A549 (cell line): Measurements from ENCODE around the gene NDEL1. TPM values are rescaled to one million over a fixed set of nuclear protein-coding genes. Genes with fewer than 3 reads are reported as not detected.

Source experiments
- ATAC-seq, 2 experiments: fragments of 200-7000 bp in 1 of 2; fragments of >200 bp in 1 of 2; cut with Nextera tagmentation in 1 of 2; cut with Tn5 transposase in 1 of 2; 3 replicates each; pipeline versions ENCODE4 v1.8.0 to v1.9.1; 2018 to 2020; ENCODE audit warnings: mild to moderate bottlenecking in 1 of 2, moderate library complexity in 1 of 2
- CTCF ChIA-PET: fragments of 300-600 bp; sonication (Branson Sonifier 250); formaldehyde crosslinking; extraction: SDS; loops from one replicate; lab custom pipeline; 2021; ENCODE audit warnings: antibody characterized with exemption, inconsistent platforms; lab: Yijun Ruan, JAX
- POLR2A ChIA-PET: fragments of 350-600 bp; formaldehyde crosslinking; extraction: SDS; loops from one replicate; lab custom pipeline; 2021; ENCODE audit warnings: antibody characterized with exemption, inconsistent platforms; lab: Yijun Ruan, JAX
- DNase-seq, 2 experiments: peaks; one replicate each; pipeline versions ENCODE4 v3.0.0 to v3.0.0-alpha.2; 2011 to 2016; ENCODE audit warnings: low read depth in 1 of 2, low spot score in 1 of 2
- FAIRE-seq: peaks from 2 replicates; lab custom pipeline; 2011; peaks lifted over from hg19 to GRCh38; lab: Jason Lieb, UNC
- H3K27ac ChIP-seq, 2 experiments: fragments of >200 bp; sonication (Bioruptor Twin); formaldehyde crosslinking; 3 replicates each; pipeline ENCODE4 v1.5.1; 2016 to 2017
- H3K4me1 ChIP-seq: fragments of >200 bp; sonication (Bioruptor Twin); formaldehyde crosslinking; 3 replicates; pipeline ENCODE4 v1.6.1; 2016
- H3K4me2 ChIP-seq: fragments of >200 bp; sonication (Bioruptor Twin); formaldehyde crosslinking; 3 replicates; pipeline ENCODE4 v1.6.1; 2016
- H3K4me3 ChIP-seq: fragments of >200 bp; sonication (Bioruptor Twin); formaldehyde crosslinking; 3 replicates; pipeline ENCODE4 v1.5.1; 2016
- H3K9me3 ChIP-seq: fragments of >200 bp; sonication (Bioruptor Twin); formaldehyde crosslinking; 3 replicates; pipeline ENCODE4 v1.6.1; 2016
- ATOH8 ChIP-seq: fragments of 250-450 bp; sonication (Bioruptor Pico); IDR thresholded peaks from 2 replicates; pipeline ENCODE4 v1.5.0; 2020; ENCODE audit warnings: low read depth, mild to moderate bottlenecking, moderate library complexity
- BCL3 ChIP-seq: fragments of >200 bp; sonication (Bioruptor Twin); formaldehyde crosslinking; IDR thresholded peaks from 3 replicates; pipeline ENCODE4 v1.6.1; 2016
- CEBPB ChIP-seq, 2 experiments: fragments of >200 bp in 1 of 2; sonication (Bioruptor Twin) in 1 of 2; formaldehyde crosslinking in 1 of 2; IDR thresholded peaks; 2 replicates each; pipeline ENCODE4 v1.6.1; 2012 to 2016
- CHD4 ChIP-seq: fragments of 200-600 bp; sonication (generic); IDR thresholded peaks from 2 replicates; pipeline ENCODE4 v1.6.1; 2016; ENCODE audit warnings: antibody characterized with exemption, mild to moderate bottlenecking, borderline replicate concordance
- CTCF ChIP-seq: fragments of >200 bp; sonication (Bioruptor Twin); formaldehyde crosslinking; IDR thresholded peaks from 3 replicates; pipeline ENCODE4 v1.5.1; 2016
- E2F6 ChIP-seq: IDR thresholded peaks from 2 replicates; pipeline ENCODE4 v1.6.1; 2012; ENCODE audit warnings: low read depth, borderline replicate concordance
- EP300 ChIP-seq, 2 experiments: fragments of >200 bp; sonication (Bioruptor Twin); formaldehyde crosslinking; IDR thresholded peaks; 2 replicates in 1 of 2; 3 replicates in 1 of 2; pipeline ENCODE4 v1.6.1; 2016 to 2017
- FOSB ChIP-seq: fragments of 250-450 bp; sonication (Bioruptor Pico); IDR thresholded peaks from 2 replicates; pipeline ENCODE4 v1.5.0; 2020; ENCODE audit warnings: mild to moderate bottlenecking, moderate library complexity
- FOSL2 ChIP-seq, 2 experiments: fragments of 450-650 bp in 1 of 2; fragments of >200 bp in 1 of 2; sonication (Bioruptor Twin) in 1 of 2; formaldehyde crosslinking; IDR thresholded peaks; 2 replicates each; pipeline versions ENCODE4 v1.5.0 to v1.6.1; 2016 to 2020; ENCODE audit warnings: mild to moderate bottlenecking in 1 of 2, moderate library complexity in 1 of 2
- HES2 ChIP-seq: fragments of >200 bp; sonication (Bioruptor Twin); formaldehyde crosslinking; IDR thresholded peaks from 2 replicates; pipeline ENCODE4 v1.6.1; 2016
- HEYL ChIP-seq: fragments of 250-450 bp; sonication (Bioruptor Pico); IDR thresholded peaks from 2 replicates; pipeline ENCODE4 v1.8.0; 2021; ENCODE audit warnings: mild to moderate bottlenecking, moderate library complexity
- HOXB5 ChIP-seq: fragments of 250-450 bp; sonication (Bioruptor Pico); IDR thresholded peaks from 2 replicates; pipeline ENCODE4 v1.5.0; 2020; ENCODE audit warnings: mild to moderate bottlenecking, moderate library complexity
- JUN ChIP-seq, 2 experiments: fragments of >200 bp; sonication (Bioruptor Twin); formaldehyde crosslinking; IDR thresholded peaks; 2 replicates in 1 of 2; 3 replicates in 1 of 2; pipeline ENCODE4 v1.6.1; 2016 to 2017
- JUNB ChIP-seq: fragments of >200 bp; sonication (Bioruptor Twin); formaldehyde crosslinking; IDR thresholded peaks from 2 replicates; pipeline ENCODE4 v1.6.1; 2016
- MAFK ChIP-seq: fragments of 450-650 bp; IDR thresholded peaks from 2 replicates; pipeline ENCODE4 v1.6.1; 2014; ENCODE audit not compliant: partially characterized antibody
- MYC ChIP-seq: IDR thresholded peaks from 2 replicates; pipeline ENCODE4 v1.6.1; 2012; ENCODE audit warnings: mild to moderate bottlenecking, inconsistent platforms, low read length, improper control_type of control experiment, borderline replicate concordance
- NPAS2 ChIP-seq: fragments of 250-450 bp; sonication (Bioruptor Pico); IDR thresholded peaks from 2 replicates; pipeline ENCODE4 v1.8.0; 2022; ENCODE audit warnings: mild to moderate bottlenecking, moderate library complexity, borderline replicate concordance
- PHF8 ChIP-seq: fragments of 200-600 bp; sonication (generic); IDR thresholded peaks from 2 replicates; pipeline ENCODE4 v1.6.1; 2016; ENCODE audit warnings: low read depth, mild to moderate bottlenecking, antibody characterized with exemption, moderate library complexity, borderline replicate concordance
- POLR2A ChIP-seq: IDR thresholded peaks from 2 replicates; pipeline ENCODE4 v1.6.1; 2012; ENCODE audit warnings: mild to moderate bottlenecking, low read length
- POLR2AphosphoS2 ChIP-seq: conservative IDR thresholded peaks from 2 replicates; pipeline ENCODE4 v1.6.1; 2012; ENCODE audit warnings: low read length, improper control_type of control experiment, inconsistent platforms
- RARB ChIP-seq: fragments of 250-450 bp; sonication (Bioruptor Pico); IDR thresholded peaks from 2 replicates; pipeline ENCODE4 v1.8.0; 2021; ENCODE audit warnings: mild to moderate bottlenecking, moderate library complexity
- REST ChIP-seq: fragments of 200-600 bp; sonication (generic); IDR thresholded peaks from 2 replicates; pipeline ENCODE4 v1.6.1; 2016; ENCODE audit warnings: antibody characterized with exemption, mild to moderate bottlenecking, moderate library complexity
- RNF2 ChIP-seq: fragments of 200-600 bp; sonication (generic); IDR thresholded peaks from 2 replicates; pipeline ENCODE4 v1.6.1; 2016; ENCODE audit warnings: low read depth, mild to moderate bottlenecking, antibody characterized with exemption, moderate library complexity, borderline replicate concordance
- TFCP2L1 ChIP-seq: fragments of 250-450 bp; sonication (Bioruptor Pico); IDR thresholded peaks from 2 replicates; pipeline ENCODE4 v1.5.0; 2021; ENCODE audit warnings: mild to moderate bottlenecking
- WGBS: methylation state at CpG from one replicate; pipeline ENCODE4 v1.1.6; 2017; ENCODE audit errors: missing lambda C conversion rate; 5-methylcytosine and 5-hydroxymethylcytosine counted together
- polyA plus RNA-seq, 4 experiments: library from polyadenylated mRNA; depleted of rRNA in 3 of 4; stranded (reverse); fragments of >200 nt; fragmentation: RNase III in 1 of 4; extraction: RNeasy Plus Mini Kit Qiagen cat#74134 plus additional on column Dnase treatment in 1 of 4; gene quantifications; 2 replicates in 3 of 4; 3 replicates in 1 of 4; pipeline ENCODE4 v1.2.3, GENCODE V29; 2011 to 2017

Gene NDEL1
- polyA plus RNA-seq, 2 of the 4 experiments (the other 2 are of a cell fraction): 53.3 to 91.0 TPM

GRCh38 chr17:8503368-8503767, 67.7 kb downstream of the NDEL1 start:
- ATAC-seq (no peak), FAIRE-seq (no peak), DNase-seq (no peak)
- 83% methylated on average over 6 of the region's 6 CpGs for WGBS
- ChIA-PET POLR2A (no interaction called here), CTCF (interaction anchor here (0.9 to 1.4 kb wide), 2 partner anchors 10 to 236 kb away, joined by 3 read pairs; no protein-coding TSS in a partner anchor)
- Histone ChIP-seq H3K9me3 (no peaks in the 10 kb centered on the region), H3K27ac (no peak overlapping the region), H3K4me3 (no peak overlapping the region), H3K4me2 (no peak overlapping the region), H3K4me1 (no peaks in the 10 kb centered on the region)
- TF ChIP-seq ATOH8 (CRISPR knock-in tag): no peak
- TF ChIP-seq HOXB5 (CRISPR knock-in tag): no peak
- TF ChIP-seq EP300 (IDR thresholded peaks at IDR 0.05): no peak
- TF ChIP-seq PHF8: no peak
- no peak for TF ChIP-seq HES2
- no peak for TF ChIP-seq CHD4

GRCh38 chr17:8503807-8504206, 68.1 kb downstream of the NDEL1 start:
- Histone ChIP-seq H3K9me3 (no peaks in the 10 kb centered on the region), H3K4me3 (no peak overlapping the region), H3K4me2 (no peak overlapping the region), H3K4me1 (no peaks in the 10 kb centered on the region), H3K27ac (no peak overlapping the region)
- ATAC-seq (peak in 1 of 2 experiments; percentile 29; a peak in 4 of 6 replicates), FAIRE-seq (no peak), DNase-seq (no peak)
- TF ChIP-seq JUNB (no peak), CEBPB (IDR thresholded peaks at IDR 0.05) (no peak), CTCF (no peak)
- CTCF ChIA-PET: interaction anchor here (0.7 to 1.4 kb wide), 2 partner anchors 10 to 283 kb away, joined by 3 read pairs; no protein-coding TSS in a partner anchor
- POLR2A ChIA-PET: no interaction called here
- 93% methylated on average over 9 of the region's 9 CpGs for WGBS

- H3K4me3 ChIP-seq: no peak overlapping the region
- POLR2A ChIA-PET: no interaction called here
- no peak for FAIRE-seq
- no peak overlapping the region for H3K4me2 ChIP-seq
- no peak for TF ChIP-seq RNF2
- no peak for TF ChIP-seq BCL3
- TF ChIP-seq HEYL (CRISPR knock-in tag): no peak
- TF ChIP-seq E2F6: no peak
- no peak for TF ChIP-seq FOSB (CRISPR knock-in tag)
- no peak for TF ChIP-seq MYC
- TF ChIP-seq POLR2A: no peak
- no peak for TF ChIP-seq FOSL2 (IDR thresholded peaks at IDR 0.05)
- no peak for TF ChIP-seq FOSL2 (CRISPR knock-in tag; IDR thresholded peaks at IDR 0.05)
- no peak for TF ChIP-seq REST
- no peak for TF ChIP-seq RARB (CRISPR knock-in tag)
- no peak for TF ChIP-seq POLR2AphosphoS2
- TF ChIP-seq NPAS2: no peak
- TF ChIP-seq HES2: no peak
- TF ChIP-seq MAFK: no peak
- no peak for TF ChIP-seq TFCP2L1 (CRISPR knock-in tag)
- no peak for TF ChIP-seq JUN (IDR thresholded peaks at IDR 0.05)
- TF ChIP-seq, all 56 proteins: peak for 0
- Histone ChIP-seq H3K9me3 (no peaks in the 10 kb centered on the region), H3K4me1 (no peaks in the 10 kb centered on the region), H3K27ac (no peak overlapping the region)
- DNase-seq (no peak), ATAC-seq (no peak)
- WGBS: 92% methylated on average over 18 of the region's 18 CpGs
- CTCF ChIA-PET: interaction anchor here (0.7 kb wide), 1 partner anchor 282 kb away, joined by 3 read pairs; no protein-coding TSS in a partner anchor
Observed at GRCh38 chr17:8504460-8505207, 69.0 kb downstream of the NDEL1 start.
